GM19395 (cell line): ENCODE data around the gene CFAP141.
"Not testable (repeated sequence)": the region's sequence is repeated elsewhere in the genome, so short reads cannot be mapped to it uniquely, and the experiment has no call there.

ENCODE experiments used
- ATAC-seq: cut with Tn5 transposase; IDR thresholded peaks from one replicate; pipeline ENCODE4 v1.9.1; 2021; ENCODE audit warnings: mild to moderate bottlenecking, moderate library complexity; ENCODE audit not compliant: unreplicated experiment

CFAP141 gene

GRCh38 chr1:154206196-154206595, at the start of gene CFAP141:
TSS of gene CFAP141 (minus strand) at chr1:154206333. CDS start at chr1:154206307, 26 bp downstream.
- ATAC-seq = no peak

GRCh38 chr1:154253671-154254070, 47.5 kb upstream of the CFAP141 start:
- ATAC-seq = no peak

- no peak for ATAC-seq
Observed at GRCh38 chr1:154241703-154242351, 35.7 kb upstream of the CFAP141 start.

- ATAC-seq = no peak
Observed at GRCh38 chr1:154240294-154240833, 34.2 kb upstream of the CFAP141 start.

- no peak for ATAC-seq
Observed at GRCh38 chr1:154239491-154239890, 33.4 kb upstream of the CFAP141 start.

- no peak for ATAC-seq
Observed at GRCh38 chr1:154237880-154238506, 31.9 kb upstream of the CFAP141 start.

- ATAC-seq = no peak
Observed at GRCh38 chr1:154237435-154237834, 31.3 kb upstream of the CFAP141 start.

- ATAC-seq = no peak
Observed at GRCh38 chr1:154236855-154237254, 30.7 kb upstream of the CFAP141 start.

GRCh38 chr1:154233127-154233526, 27.0 kb upstream of the CFAP141 start:
- ATAC-seq = not testable (repeated sequence)

- ATAC-seq = not testable (repeated sequence)
Observed at GRCh38 chr1:154231112-154231511, 25.0 kb upstream of the CFAP141 start.

GRCh38 chr1:154225370-154225769, 19.2 kb upstream of the CFAP141 start:
- ATAC-seq = no peak

GRCh38 chr1:154223621-154224020, 17.5 kb upstream of the CFAP141 start:
- no peak for ATAC-seq

GRCh38 chr1:154222918-154223317, 16.8 kb upstream of the CFAP141 start:
- ATAC-seq = no peak

- ATAC-seq = no peak
Observed at GRCh38 chr1:154222518-154222917, 16.4 kb upstream of the CFAP141 start.

GRCh38 chr1:154221278-154222001, 15.3 kb upstream of the CFAP141 start:
- ATAC-seq = peak; percentile 19

- ATAC-seq = peak; percentile 15
Observed at GRCh38 chr1:154220970-154221277, 14.8 kb upstream of the CFAP141 start.

GRCh38 chr1:154220071-154220969, 14.2 kb upstream of the CFAP141 start, which contains the start of gene UBAP2L:
TSS of gene UBAP2L (plus strand) at chr1:154220955. CDS start at chr1:154225124, 4,169 bp downstream.
- peak; percentile 87 for ATAC-seq

- no peak for ATAC-seq
Observed at GRCh38 chr1:154219541-154219940, 13.4 kb upstream of the CFAP141 start.

- no peak for ATAC-seq
Observed at GRCh38 chr1:154218545-154218944, 12.4 kb upstream of the CFAP141 start.

- no peak for ATAC-seq
Observed at GRCh38 chr1:154213274-154213673, 7.1 kb upstream of the CFAP141 start.

GRCh38 chr1:154212083-154212482, 6.0 kb upstream of the CFAP141 start:
- ATAC-seq = no peak
